KMS-11 (cell line): Measurements from ENCODE around the gene GALNT2.

Experiments used
- H2AFZ ChIP-seq: fragments of 200-600 bp; sonication (generic); 2 replicates; pipeline ENCODE4 v1.6.1; 2016; ENCODE audit warnings: antibody characterized with exemption, mixed run types, low read depth
- H3K27ac ChIP-seq: fragments of 200-600 bp; sonication (generic); 2 replicates; pipeline ENCODE4 v1.6.1; 2016; ENCODE audit warnings: mild to moderate bottlenecking, mixed run types
- H3K27me3 ChIP-seq: fragments of 200-600 bp; sonication (generic); 2 replicates; pipeline ENCODE4 v1.6.1; 2017; ENCODE audit warnings: mild to moderate bottlenecking, low read depth, mixed run types, moderate library complexity; ENCODE audit not compliant: insufficient read depth
- H3K36me3 ChIP-seq: fragments of 200-600 bp; sonication (generic); 2 replicates; pipeline ENCODE4 v1.6.1; 2017; ENCODE audit warnings: mild to moderate bottlenecking, mixed run types; ENCODE audit not compliant: insufficient read depth
- H3K4me1 ChIP-seq: fragments of 200-600 bp; sonication (generic); 2 replicates; pipeline ENCODE4 v1.6.1; 2016; ENCODE audit warnings: mild to moderate bottlenecking, low read depth, mixed run types; ENCODE audit not compliant: poor library complexity, severe bottlenecking
- H3K4me2 ChIP-seq: fragments of 200-600 bp; sonication (generic); 2 replicates; pipeline ENCODE4 v1.7.0; 2016; ENCODE audit warnings: mild to moderate bottlenecking, mixed run types
- H3K4me3 ChIP-seq: fragments of 200-600 bp; sonication (generic); IDR thresholded peaks from 2 replicates; pipeline ENCODE4 v1.6.1; 2017; ENCODE audit warnings: low read depth, low read length, mixed read lengths; ENCODE audit not compliant: insufficient read depth
- H3K79me2 ChIP-seq: fragments of 200-600 bp; sonication (generic); 2 replicates; pipeline ENCODE4 v1.6.1; 2016; ENCODE audit warnings: low read depth, mixed run types; ENCODE audit not compliant: insufficient read depth
- H3K9ac ChIP-seq: fragments of 200-600 bp; sonication (generic); 2 replicates; pipeline ENCODE4 v1.6.1; 2016; ENCODE audit warnings: mild to moderate bottlenecking, mixed run types
- H4K20me1 ChIP-seq: fragments of 200-600 bp; sonication (generic); 2 replicates; pipeline ENCODE4 v1.6.1; 2016; ENCODE audit warnings: mild to moderate bottlenecking, mixed run types; ENCODE audit not compliant: insufficient read depth
- TF ChIP-seq, protein P1 (sequence below): fragments of 200-600 bp; sonication (generic); conservative IDR thresholded peaks from 2 replicates; pipeline ENCODE4 v1.6.1; 2017; ENCODE audit warnings: low read depth, mild to moderate bottlenecking, antibody characterized with exemption, low read length, moderate library complexity, mixed read lengths

GALNT2 gene

DNA sequence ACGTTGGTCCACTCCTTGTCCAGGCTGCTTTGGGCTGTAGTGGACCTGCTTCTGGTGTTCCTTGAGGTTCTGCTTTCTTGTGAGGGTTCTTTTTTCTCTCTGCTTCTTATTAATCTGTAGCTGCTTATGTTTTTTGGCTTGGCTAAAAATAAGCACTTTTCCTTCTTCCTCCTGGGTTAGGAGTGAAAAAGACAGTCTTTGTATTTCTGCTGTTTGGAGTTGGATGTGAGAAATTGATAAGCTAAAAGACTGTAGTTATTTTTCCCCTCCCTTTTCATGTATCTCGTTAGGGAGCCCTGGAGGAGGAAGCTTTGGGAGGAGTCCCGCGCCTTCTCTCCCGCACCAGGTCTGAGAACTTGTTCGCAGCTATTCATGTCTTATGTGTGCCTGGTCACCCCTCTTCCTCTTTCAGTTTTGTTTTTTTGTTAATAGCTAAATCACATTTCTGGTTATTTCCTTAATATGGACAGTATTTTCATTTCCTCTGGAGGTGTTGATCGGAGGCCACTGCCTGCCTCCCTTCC, 79.0 kb downstream of the GALNT2 start:
- TF ChIP-seq, protein P1, sequence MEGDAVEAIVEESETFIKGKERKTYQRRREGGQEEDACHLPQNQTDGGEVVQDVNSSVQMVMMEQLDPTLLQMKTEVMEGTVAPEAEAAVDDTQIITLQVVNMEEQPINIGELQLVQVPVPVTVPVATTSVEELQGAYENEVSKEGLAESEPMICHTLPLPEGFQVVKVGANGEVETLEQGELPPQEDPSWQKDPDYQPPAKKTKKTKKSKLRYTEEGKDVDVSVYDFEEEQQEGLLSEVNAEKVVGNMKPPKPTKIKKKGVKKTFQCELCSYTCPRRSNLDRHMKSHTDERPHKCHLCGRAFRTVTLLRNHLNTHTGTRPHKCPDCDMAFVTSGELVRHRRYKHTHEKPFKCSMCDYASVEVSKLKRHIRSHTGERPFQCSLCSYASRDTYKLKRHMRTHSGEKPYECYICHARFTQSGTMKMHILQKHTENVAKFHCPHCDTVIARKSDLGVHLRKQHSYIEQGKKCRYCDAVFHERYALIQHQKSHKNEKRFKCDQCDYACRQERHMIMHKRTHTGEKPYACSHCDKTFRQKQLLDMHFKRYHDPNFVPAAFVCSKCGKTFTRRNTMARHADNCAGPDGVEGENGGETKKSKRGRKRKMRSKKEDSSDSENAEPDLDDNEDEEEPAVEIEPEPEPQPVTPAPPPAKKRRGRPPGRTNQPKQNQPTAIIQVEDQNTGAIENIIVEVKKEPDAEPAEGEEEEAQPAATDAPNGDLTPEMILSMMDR, result no peak
- no peak overlapping the region for H3K4me3 ChIP-seq
- H4K20me1 ChIP-seq, result 0 out of 2 replicates have a peak, but pooled peaks cover 6% of the 10 kb centered on the region
- H2AFZ ChIP-seq, result no peak overlapping the region
- H3K27me3 ChIP-seq, result no peaks in the 10 kb centered on the region
- peaks cover 100% of the 10 kb centered on the region for H3K79me2 ChIP-seq
- no peak overlapping the region for H3K27ac ChIP-seq
- no peak overlapping the region for H3K9ac ChIP-seq
- peaks cover 55% of the 10 kb centered on the region for H3K4me1 ChIP-seq
- no peak overlapping the region for H3K4me2 ChIP-seq
- no peaks in the 10 kb centered on the region for H3K36me3 ChIP-seq

DNA sequence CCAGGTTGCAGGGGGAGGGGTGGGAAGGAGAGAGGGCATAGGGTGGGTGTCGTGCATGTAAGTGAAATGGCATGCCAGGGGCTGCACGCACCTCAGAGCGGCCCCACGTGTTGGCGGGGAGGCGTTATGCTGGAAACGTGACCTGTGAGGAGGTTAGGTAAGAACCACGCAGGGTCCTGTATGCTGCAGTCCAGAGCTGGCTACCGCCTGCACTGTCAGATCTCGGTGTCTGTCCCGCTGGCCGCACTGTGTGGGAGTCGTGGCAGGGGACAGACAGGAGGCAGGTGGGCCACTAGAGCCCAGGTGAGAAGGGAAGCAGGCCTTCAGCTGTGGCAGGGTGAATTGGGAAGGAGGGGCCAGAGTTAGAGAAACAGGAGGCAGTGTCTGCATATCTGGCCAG, 79.7 kb downstream of the GALNT2 start:
- no peak overlapping the region for H3K4me3 ChIP-seq

GRCh38 chr1:230147253-230148125, 80.5 kb downstream of the GALNT2 start:
- peaks cover 40% of the 10 kb centered on the region for H3K4me1 ChIP-seq
- no peak overlapping the region for H2AFZ ChIP-seq
- H3K27ac ChIP-seq, result no peak overlapping the region
- no peaks in the 10 kb centered on the region for H4K20me1 ChIP-seq
- TF ChIP-seq, protein P1, result no peak
- no peaks in the 10 kb centered on the region for H3K27me3 ChIP-seq
- H3K79me2 ChIP-seq, result peaks cover 100% of the 10 kb centered on the region
- no peak overlapping the region for H3K4me2 ChIP-seq
- H3K9ac ChIP-seq, result no peak overlapping the region
- no peaks in the 10 kb centered on the region for H3K36me3 ChIP-seq
- no peak overlapping the region for H3K4me3 ChIP-seq

More for the DNA sequence above, 79.7 kb downstream of the GALNT2 start:
- no peaks in the 10 kb centered on the region for H4K20me1 ChIP-seq
- no peak overlapping the region for H2AFZ ChIP-seq
- H3K4me2 ChIP-seq, result no peak overlapping the region
- no peak overlapping the region for H3K9ac ChIP-seq
- no peaks in the 10 kb centered on the region for H3K36me3 ChIP-seq
- H3K27me3 ChIP-seq, result no peaks in the 10 kb centered on the region
- peaks cover 100% of the 10 kb centered on the region for H3K79me2 ChIP-seq
- H3K4me1 ChIP-seq, result peaks cover 48% of the 10 kb centered on the region
- H3K27ac ChIP-seq, result no peak overlapping the region
- TF ChIP-seq, protein P1, result no peak

- H3K27ac ChIP-seq, result no peak overlapping the region
Measured at GRCh38 chr1:230148126-230148652, 81.2 kb downstream of the GALNT2 start.

More at GRCh38 chr1:230148126-230148652, 81.2 kb downstream of the GALNT2 start:
- no peak overlapping the region for H2AFZ ChIP-seq
- H3K4me3 ChIP-seq, result no peak overlapping the region
- TF ChIP-seq, protein P1, result no peak
- H3K36me3 ChIP-seq, result no peaks in the 10 kb centered on the region
- peaks cover 6% of the 10 kb centered on the region; the same call in 1 of the 2 replicates for H4K20me1 ChIP-seq
- no peaks in the 10 kb centered on the region for H3K27me3 ChIP-seq
- peaks cover 98% of the 10 kb centered on the region for H3K79me2 ChIP-seq
- H3K4me2 ChIP-seq, result no peak overlapping the region
- H3K4me1 ChIP-seq, result peaks cover 35% of the 10 kb centered on the region
- H3K9ac ChIP-seq, result no peak overlapping the region
